B cell (primary cell): ENCODE data around the gene PNCK. TPM values are rescaled to one million over a fixed set of nuclear protein-coding genes. Genes with fewer than 3 reads are reported as not detected.
"Not testable (repeated sequence)": the region's sequence is repeated elsewhere in the genome, so short reads cannot be mapped to it uniquely, and the experiment has no call there.

ENCODE experiments used
- ATAC-seq: fragments of 200-7000 bp; cut with Tn5 transposase; one replicate; pipeline ENCODE4 v1.10.0; 2021; ENCODE audit warnings: low read depth, mild to moderate bottlenecking, moderate number of reproducible peaks, moderate library complexity
- CTCF ChIA-PET: fragments of 350-600 bp; sonication (Branson Sonifier 250); formaldehyde crosslinking; loops from one replicate; lab custom pipeline; 2021; ENCODE audit warnings: antibody characterized with exemption, inconsistent platforms; lab: Charles Lee
- POLR2A ChIA-PET: fragments of 350-600 bp; sonication (Branson Sonifier 250); formaldehyde crosslinking; loops from one replicate; lab custom pipeline; 2021; ENCODE audit warnings: antibody characterized with exemption; lab: Charles Lee
- DNase-seq: peaks from one replicate; pipeline ENCODE4 v3.0.0; 2013
- H2AFZ ChIP-seq: 2 replicates; pipeline ENCODE4 v1.6.1; 2012; ENCODE audit warnings: mild to moderate bottlenecking, low read depth, low read length; ENCODE audit not compliant: insufficient read depth, poor library complexity, severe bottlenecking
- H3K27ac ChIP-seq, 2 donors: 1 replicate in 1 of 2; 2 replicates in 1 of 2; pipeline ENCODE4 v1.5.1; 2012 to 2013; ENCODE audit warnings: low read length in 2 of 2, mild to moderate bottlenecking in 2 of 2, moderate library complexity in 1 of 2
- H3K27me3 ChIP-seq, 4 experiments: fragments of 200-600 bp in 1 of 4; sonication (generic) in 1 of 4; replicated peaks in 1 of 4; 1 replicate in 2 of 4; 2 replicates in 2 of 4; pipeline versions ENCODE4 v1.6.1 to v1.7.0; 2013 to 2016; ENCODE audit warnings: low read length in 3 of 4, mild to moderate bottlenecking in 2 of 4, mixed read lengths in 1 of 4, moderate library complexity in 1 of 4; ENCODE audit not compliant: insufficient read depth in 4 of 4, control insufficient read depth in 3 of 4; ENCODE audit errors: control extremely low read depth in 1 of 4
- H3K36me3 ChIP-seq, 2 experiments: replicated peaks in 1 of 2; 1 replicate in 1 of 2; 2 replicates in 1 of 2; pipeline versions ENCODE4 v1.6.1 to v1.7.1; 2013; ENCODE audit warnings: low read length in 1 of 2; ENCODE audit not compliant: insufficient read depth in 2 of 2, control insufficient read depth in 1 of 2; ENCODE audit errors: control extremely low read depth in 1 of 2, extremely low read depth in 1 of 2
- H3K4me1 ChIP-seq, 2 donors: fragments of 200-600 bp in 1 of 2; sonication (generic) in 1 of 2; 1 replicate in 1 of 2; 2 replicates in 1 of 2; pipeline versions ENCODE4 v1.5.1 to v1.6.1; 2013 to 2017; ENCODE audit warnings: low read length in 2 of 2; ENCODE audit not compliant: control insufficient read depth in 2 of 2, insufficient read depth in 2 of 2
- H3K4me2 ChIP-seq: replicated peaks from 2 replicates; pipeline ENCODE3; 2012; ENCODE audit warnings: mild to moderate bottlenecking, low read depth, low read length; ENCODE audit not compliant: poor library complexity, severe bottlenecking
- H3K4me3 ChIP-seq, 5 experiments: fragments of 200-600 bp in 1 of 5; sonication (generic) in 1 of 5; 1 replicate in 3 of 5; 2 replicates in 2 of 5; pipeline versions ENCODE4 v1.5.1 to v1.7.0; 2011 to 2016; ENCODE audit warnings: low read length in 4 of 5, mild to moderate bottlenecking in 4 of 5, low read depth in 2 of 5, control low read depth in 1 of 5, moderate library complexity in 1 of 5; ENCODE audit not compliant: insufficient read depth in 1 of 5; ENCODE audit errors: control extremely low read depth in 1 of 5, extremely low read depth in 1 of 5
- H3K79me2 ChIP-seq: fragments of 200-600 bp; sonication (generic); one replicate; pipeline ENCODE4 v1.6.0; 2016; ENCODE audit warnings: low read length; ENCODE audit not compliant: control insufficient read depth, insufficient read depth
- H3K9ac ChIP-seq: fragments of 200-600 bp; sonication (generic); 2 replicates; pipeline ENCODE4 v1.6.1; 2017; ENCODE audit warnings: mild to moderate bottlenecking, low read length, moderate library complexity
- H3K9me3 ChIP-seq, 3 donors: one replicate each; pipeline versions ENCODE4 v1.6.1 to v1.7.1; 2013; ENCODE audit warnings: low read length in 2 of 3; ENCODE audit not compliant: control insufficient read depth in 2 of 3, insufficient read depth in 1 of 3; ENCODE audit errors: control extremely low read depth in 1 of 3
- H4K20me1 ChIP-seq: 2 replicates; pipeline ENCODE4 v1.6.0; 2012; ENCODE audit warnings: mild to moderate bottlenecking, low read length; ENCODE audit not compliant: insufficient read depth, control insufficient read depth, poor library complexity, severe bottlenecking
- H3K27ac Mint-ChIP-seq: one replicate; pipeline ENCODE4 v1.8.0; 2021; ENCODE audit warnings: mixed read lengths
- H3K27me3 Mint-ChIP-seq: one replicate; pipeline ENCODE4 v1.8.0; 2021; ENCODE audit warnings: mixed read lengths
- H3K4me1 Mint-ChIP-seq: one replicate; pipeline ENCODE4 v1.8.0; 2021; ENCODE audit warnings: mixed read lengths
- H3K4me3 Mint-ChIP-seq: one replicate; pipeline ENCODE4 v1.8.0; 2021; ENCODE audit warnings: mixed read lengths
- H3K9me3 Mint-ChIP-seq: one replicate; pipeline ENCODE4 v1.8.0; 2022; ENCODE audit warnings: mixed read lengths; ENCODE audit not compliant: insufficient read depth
- EZH2 ChIP-seq: IDR thresholded peaks from 2 replicates; pipeline ENCODE4 v1.6.1; 2012; ENCODE audit warnings: borderline replicate concordance, low read depth, mild to moderate bottlenecking, moderate library complexity, low read length; ENCODE audit not compliant: insufficient read depth, poor library complexity, severe bottlenecking
- WGBS: methylation state at CpG from one replicate; pipeline ENCODE4 v1.1.5; 2013; ENCODE audit warnings: missing lambda C conversion rate; ENCODE audit not compliant: insufficient coverage; 5-methylcytosine and 5-hydroxymethylcytosine counted together
- intact Hi-C: fragments of 100-400 bp; cut with micrococcal nuclease; formaldehyde crosslinking; loops from one replicate; pipeline ENCODE4 v1.10.0; 2022
- polyA plus RNA-seq: library from polyadenylated mRNA; depleted of rRNA; stranded (reverse); fragments of >200 nt; gene quantifications from 2 replicates; pipeline ENCODE4 v1.2.3, GENCODE V29; 2012
- total RNA-seq, 2 donors: library from RNA; stranded (reverse); fragments of 120-200 nt in 1 of 2; gene quantifications; 1 replicate in 1 of 2; 2 replicates in 1 of 2; pipeline versions ENCODE4 v1.2.3 to v1.2.4, GENCODE V29; 2013 to 2022
- TF ChIP-seq, protein P1 (sequence below): fragments of 200-600 bp; IDR thresholded peaks from one replicate; pipeline ENCODE4 v1.8.0; 2022; ENCODE audit warnings: antibody characterized with exemption, mild to moderate bottlenecking

PNCK gene
- total and polyA plus RNA-seq, 2 donors (not counting 1 experiment from before 2014, with no cell fraction given) = 0.99 TPM; not detected in 1

GRCh38 chrX:153685156-153685536 is 11.5 kb upstream of the PNCK start:
- Histone ChIP-seq H3K27me3 (peaks cover 0 to 10% (median 1%) of the 10 kb centered on the region in 4 experiments), H3K27ac (no peak overlapping the region), H3K9ac (no peak overlapping the region), H3K4me2 (no peak overlapping the region), H4K20me1 (no peaks in the 10 kb centered on the region), H3K4me3 (no peak overlapping the region), H3K9me3 (no peaks in the 10 kb centered on the region), H3K36me3 (no peaks in the 10 kb centered on the region), H3K79me2 (no peaks in the 10 kb centered on the region), H3K4me1 (peaks cover 0 to 4% of the 10 kb centered on the region in 2 donors), H2AFZ (no peak overlapping the region)
- CTCF ChIA-PET = interaction anchor here (2.6 kb wide), 1 partner anchor 17 kb away, joined by 6 read pairs; no protein-coding TSS in a partner anchor
- Mint-ChIP-seq H3K27ac (no peak overlapping the region), H3K4me3 (no peak overlapping the region), H3K9me3 (no peaks in the 10 kb centered on the region), H3K27me3 (peaks cover 2% of the 10 kb centered on the region), H3K4me1 (no peaks in the 10 kb centered on the region)
- DNase-seq (no peak), ATAC-seq (no peak)
- TF ChIP-seq, protein P1, sequence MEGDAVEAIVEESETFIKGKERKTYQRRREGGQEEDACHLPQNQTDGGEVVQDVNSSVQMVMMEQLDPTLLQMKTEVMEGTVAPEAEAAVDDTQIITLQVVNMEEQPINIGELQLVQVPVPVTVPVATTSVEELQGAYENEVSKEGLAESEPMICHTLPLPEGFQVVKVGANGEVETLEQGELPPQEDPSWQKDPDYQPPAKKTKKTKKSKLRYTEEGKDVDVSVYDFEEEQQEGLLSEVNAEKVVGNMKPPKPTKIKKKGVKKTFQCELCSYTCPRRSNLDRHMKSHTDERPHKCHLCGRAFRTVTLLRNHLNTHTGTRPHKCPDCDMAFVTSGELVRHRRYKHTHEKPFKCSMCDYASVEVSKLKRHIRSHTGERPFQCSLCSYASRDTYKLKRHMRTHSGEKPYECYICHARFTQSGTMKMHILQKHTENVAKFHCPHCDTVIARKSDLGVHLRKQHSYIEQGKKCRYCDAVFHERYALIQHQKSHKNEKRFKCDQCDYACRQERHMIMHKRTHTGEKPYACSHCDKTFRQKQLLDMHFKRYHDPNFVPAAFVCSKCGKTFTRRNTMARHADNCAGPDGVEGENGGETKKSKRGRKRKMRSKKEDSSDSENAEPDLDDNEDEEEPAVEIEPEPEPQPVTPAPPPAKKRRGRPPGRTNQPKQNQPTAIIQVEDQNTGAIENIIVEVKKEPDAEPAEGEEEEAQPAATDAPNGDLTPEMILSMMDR = no peak
- no peak for TF ChIP-seq EZH2
- POLR2A ChIA-PET = interaction anchor here (0.6 kb wide), 1 partner anchor 613 kb away, joined by 3 read pairs; no protein-coding TSS in a partner anchor
- 73% methylated on average over 17 of the region's 21 CpGs for WGBS
- intact Hi-C loops = no loop called here

GRCh38 chrX:153684467-153685155 is 11.0 kb upstream of the PNCK start:
- 100% methylated on average over 2 of the region's 21 CpGs for WGBS
- no peaks in the 10 kb centered on the region for H4K20me1 ChIP-seq
- Mint-ChIP-seq H3K4me1 (no peaks in the 10 kb centered on the region), H3K27me3 (peaks cover 6% of the 10 kb centered on the region), H3K27ac (no peak overlapping the region), H3K4me3 (no peak overlapping the region), H3K9me3 (no peaks in the 10 kb centered on the region)
- DNase-seq = no peak
- H3K36me3 ChIP-seq = no peaks in the 10 kb centered on the region
- H3K27ac ChIP-seq = no peak overlapping the region
- peaks cover 0 to 4% of the 10 kb centered on the region in 2 donors for H3K4me1 ChIP-seq
- no peak overlapping the region for H3K4me2 ChIP-seq
- ATAC-seq = no peak
- ChIA-PET CTCF (interaction anchor here (0.5 to 2.6 kb wide), 2 partner anchors 9 to 17 kb away, joined by 5 to 6 read pairs; no protein-coding TSS in a partner anchor), POLR2A (interaction anchor here (0.5 to 0.6 kb wide), 2 partner anchors 216 to 613 kb away, joined by 3 to 4 read pairs; no protein-coding TSS in a partner anchor)
- no peak for TF ChIP-seq EZH2
- TF ChIP-seq, protein P1 = no peak
- H3K9me3 ChIP-seq = no peaks in the 10 kb centered on the region
- no peak overlapping the region for H3K9ac ChIP-seq
- peaks cover 0 to 5% (median 1%) of the 10 kb centered on the region in 4 experiments for H3K27me3 ChIP-seq
- H3K4me3 ChIP-seq = no peak overlapping the region
- intact Hi-C loops = no loop called here
- no peaks in the 10 kb centered on the region for H3K79me2 ChIP-seq
- no peak overlapping the region for H2AFZ ChIP-seq

DNA sequence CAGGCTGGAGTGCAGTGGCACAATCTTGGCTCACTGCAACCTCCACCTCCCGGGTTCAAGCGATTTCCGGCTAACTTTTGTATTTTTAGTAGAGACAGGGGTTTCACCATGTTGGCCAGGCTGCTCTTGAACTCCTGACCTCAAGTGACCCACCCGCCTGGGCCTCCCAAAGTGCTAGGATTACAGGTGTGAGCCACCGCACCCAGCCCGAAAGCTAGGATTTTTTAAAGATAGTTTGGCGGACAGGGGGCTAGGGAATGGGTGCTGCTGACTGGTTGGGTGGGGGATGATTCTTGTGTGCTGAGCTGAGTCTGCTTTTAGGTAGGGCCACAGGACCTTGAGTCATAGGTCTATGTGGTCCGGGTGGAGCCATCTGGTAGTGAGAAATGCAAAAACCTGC is 9.9 kb upstream of the PNCK start:
- DNase-seq, H3K79me2 ChIP-seq, intact Hi-C loops, H3K27me3 Mint-ChIP-seq, CTCF ChIA-PET, H3K4me1 Mint-ChIP-seq, H3K4me1 ChIP-seq, H3K4me3 Mint-ChIP-seq, ATAC-seq, H3K27me3 ChIP-seq, H4K20me1 ChIP-seq, H3K27ac Mint-ChIP-seq, POLR2A ChIA-PET, H3K9ac ChIP-seq, H3K9me3 Mint-ChIP-seq, H3K4me3 ChIP-seq, H3K9me3 ChIP-seq, H3K27ac ChIP-seq, H3K36me3 ChIP-seq, H2AFZ ChIP-seq, H3K4me2 ChIP-seq: not testable (repeated sequence)
- 100% methylated on average over 1 of the region's 8 CpGs for WGBS
